ENCODE data around the gene BTG1.

GRCh38 chr12:92133795-92134637 is 11.6 kb downstream of the BTG1 start:
- no peak for TF ChIP-seq POLR2A (IDR thresholded peaks at IDR 0.05; ENCODE audit: low read length)
- TF ChIP-seq GATA1 (IDR thresholded peaks at IDR 0.05; ENCODE audit: low read depth, low read length), result no peak

All from erythroblast (primary cell).